HepG2 (cell line): ENCODE measurements around the gene NCBP3. TPM values are rescaled to one million over a fixed set of nuclear protein-coding genes. Genes with fewer than 3 reads are reported as not detected.
A peak's percentile ranks its signal among the peaks of the same experiment; 100 is the strongest.

ENCODE experiments used
- ATAC-seq: fragments of 200-7000 bp; cut with Tn5 transposase; 3 replicates; pipeline ENCODE4 v1.9.1; 2020; ENCODE audit warnings: mild to moderate bottlenecking, moderate library complexity
- BruUV-seq: library from RNA; stranded (reverse); fragments of 400-500 nt; replicated peaks from 2 replicates; lab custom pipeline; 2021; lab: Mats Ljungman, UMichigan
- CTCF ChIA-PET: fragments of 300-600 bp; formaldehyde crosslinking; extraction: SDS; loops from one replicate; lab custom pipeline; 2021; ENCODE audit warnings: low total read pairs, inconsistent platforms, low intra/inter-chr PET ratio; lab: Yijun Ruan, JAX
- POLR2A ChIA-PET: fragments of 350-600 bp; sonication (Branson Sonifier 250); formaldehyde crosslinking; loops from one replicate; lab custom pipeline; 2020; ENCODE audit warnings: antibody characterized with exemption, inconsistent platforms; lab: Yijun Ruan, JAX
- DNase-seq: peaks from one replicate; pipeline ENCODE4 v3.0.0-alpha.2; 2015; ENCODE audit warnings: low spot score
- FAIRE-seq: peaks from 3 replicates; lab custom pipeline; 2011; peaks lifted over from hg19 to GRCh38; lab: Jason Lieb, UNC
- H2AFZ ChIP-seq: one replicate; pipeline ENCODE4 v1.6.1; 2011; ENCODE audit warnings: low read length, inconsistent platforms
- H3K27ac ChIP-seq: fragments of 300-600 bp; 3 replicates; pipeline ENCODE4 v1.8.0; 2011; ENCODE audit warnings: mixed run types, mild to moderate bottlenecking, mixed read lengths, low read length, inconsistent platforms; ENCODE audit not compliant: insufficient read depth; ENCODE audit errors: extremely low read length
- H3K27me3 ChIP-seq, 2 experiments: fragments of 200-600 bp in 1 of 2; 2 replicates in 1 of 2; 3 replicates in 1 of 2; pipeline versions ENCODE4 v1.6.0 to v1.8.0; 2011; ENCODE audit warnings: low read length in 2 of 2, mild to moderate bottlenecking in 2 of 2, moderate library complexity in 2 of 2, inconsistent platforms in 1 of 2; ENCODE audit not compliant: insufficient read depth in 2 of 2, control insufficient read depth in 1 of 2
- H3K36me3 ChIP-seq, 2 experiments: fragments of 200-600 bp in 1 of 2; replicated peaks in 1 of 2; 2 replicates in 1 of 2; 3 replicates in 1 of 2; pipeline versions ENCODE4 v1.5.1 to v1.8.0; 2011; ENCODE audit warnings: low read length in 2 of 2, inconsistent platforms in 1 of 2; ENCODE audit not compliant: insufficient read depth in 2 of 2, control insufficient read depth in 1 of 2
- H3K4me1 ChIP-seq: 2 replicates; pipeline ENCODE4 v1.5.1; 2012; ENCODE audit warnings: low read length, inconsistent platforms; ENCODE audit not compliant: insufficient read depth
- H3K4me2 ChIP-seq: 2 replicates; pipeline ENCODE4 v1.6.0; 2011; ENCODE audit warnings: low read depth, low read length, inconsistent platforms
- H3K4me3 ChIP-seq, 3 experiments: fragments of 200-600 bp in 1 of 3; sonication (generic), shearing (Covaris generic) in 1 of 3; replicated peaks in 1 of 3; 2 replicates each; pipeline ENCODE4 v1.5.1; 2011 to 2016; ENCODE audit warnings: low read length in 3 of 3, inconsistent platforms in 2 of 3, low read depth in 2 of 3, mild to moderate bottlenecking in 2 of 3, control low read depth in 1 of 3, mixed read lengths in 1 of 3; ENCODE audit not compliant: insufficient read depth in 1 of 3
- H3K79me2 ChIP-seq: one replicate; pipeline ENCODE4 v1.6.1; 2011; ENCODE audit warnings: low read length, inconsistent platforms; ENCODE audit not compliant: insufficient read depth
- H3K9ac ChIP-seq: 2 replicates; pipeline ENCODE4 v1.6.0; 2011; ENCODE audit warnings: mild to moderate bottlenecking, low read depth, low read length, inconsistent platforms; ENCODE audit not compliant: insufficient read depth
- H3K9me3 ChIP-seq: 2 replicates; pipeline ENCODE4 v1.5.1; 2012; ENCODE audit warnings: mild to moderate bottlenecking, low read length
- H4K20me1 ChIP-seq: 2 replicates; pipeline ENCODE4 v1.6.0; 2011; ENCODE audit warnings: inconsistent platforms, mild to moderate bottlenecking, low read length, moderate library complexity; ENCODE audit not compliant: insufficient read depth
- ATAD3A ChIP-seq: sonication (generic); formaldehyde crosslinking; IDR thresholded peaks from 2 replicates; pipeline ENCODE4 v1.4.0; 2020; ENCODE audit warnings: missing genetic modification reagents
- IRX3 ChIP-seq: sonication (generic); formaldehyde crosslinking; IDR thresholded peaks from 2 replicates; pipeline ENCODE4 v1.8.1; 2023; ENCODE audit warnings: mild to moderate bottlenecking, low read depth, missing genetic modification reagents, borderline replicate concordance
- MIXL1 ChIP-seq: IDR thresholded peaks from 2 replicates; pipeline ENCODE4 v1.6.1; 2016
- MXI1 ChIP-seq: IDR thresholded peaks from 3 replicates; pipeline ENCODE4 v1.6.1; 2012; ENCODE audit warnings: low read depth, low read length, inconsistent platforms, borderline replicate concordance
- NR1H2 ChIP-seq: sonication (generic); formaldehyde crosslinking; IDR thresholded peaks from 2 replicates; pipeline ENCODE4 v1.8.1; 2022; ENCODE audit warnings: low read depth, missing genetic modification reagents, borderline replicate concordance
- RAD21 ChIP-seq: fragments of 450-650 bp; formaldehyde crosslinking; IDR thresholded peaks from 2 replicates; pipeline ENCODE4 v1.5.0; 2020; ENCODE audit warnings: mild to moderate bottlenecking
- SMC3 ChIP-seq: IDR thresholded peaks from 2 replicates; pipeline ENCODE4 v1.6.1; 2011; ENCODE audit warnings: low read length, improper control_type of control experiment
- STAG1 ChIP-seq: sonication (generic); formaldehyde crosslinking; IDR thresholded peaks from 2 replicates; pipeline ENCODE4 v1.4.0; 2020; ENCODE audit warnings: missing genetic modification reagents
- ZNF205 ChIP-seq: IDR thresholded peaks from 2 replicates; pipeline ENCODE4 v1.6.1; 2018; ENCODE audit warnings: missing biosample characterization, missing genetic modification reagents
- ZNF431 ChIP-seq: sonication (generic); formaldehyde crosslinking; IDR thresholded peaks from 2 replicates; pipeline ENCODE4 v1.9.0; 2022; ENCODE audit warnings: missing genetic modification reagents, low read depth, mild to moderate bottlenecking, borderline replicate concordance
- ZNF883 ChIP-seq: sonication (generic); formaldehyde crosslinking; IDR thresholded peaks from 2 replicates; pipeline ENCODE4 v1.5.1; 2020; ENCODE audit warnings: mild to moderate bottlenecking, missing genetic modification reagents; ENCODE audit errors: not compliant biosample characterization
- WGBS: methylation state at CpG from one replicate; pipeline ENCODE4 v1.1.6; 2017; ENCODE audit warnings: low lambda C conversion rate; 5-methylcytosine and 5-hydroxymethylcytosine counted together
- in situ Hi-C: cut with HindIII; loops from 2 replicates; pipeline ENCODE4 v1.10.0; 2017; ENCODE audit warnings: low pct_unique_long_range_greater_than_20kb; ENCODE audit not compliant: extremely low pct_ligation_motif_present
- intact Hi-C: fragments of 100-400 bp; cut with micrococcal nuclease; formaldehyde crosslinking; loops from one replicate; pipeline ENCODE4 v1.10.0; 2022; ENCODE audit not compliant: unreplicated experiment
- polyA plus RNA-seq, 8 experiments: library from polyadenylated mRNA; depleted of rRNA in 3 of 8; stranded (reverse) in 7 of 8; unstranded in 1 of 8; fragments of >200 nt; fragmentation: Illumina TruSeq in 4 of 8; extraction: Trizol in 4 of 8; gene quantifications; 2 replicates each; pipeline versions ENCODE4 v1.2.1 to v1.2.3, GENCODE V29; 2011 to 2016; ENCODE audit warnings: low read depth in 4 of 8, missing spikeins in 1 of 8, mixed read lengths in 1 of 8; ENCODE audit not compliant: insufficient read depth in 1 of 8
- total RNA-seq, 5 experiments: library from RNA; depleted of rRNA; stranded (reverse); fragments of >200 nt; fragmentation: Illumina TruSeq; extraction: Trizol; gene quantifications; 2 replicates each; pipeline ENCODE4 v1.2.3, GENCODE V29; 2016; ENCODE audit warnings: low read depth in 1 of 5
- TF ChIP-seq, protein P1 (sequence below): sonication (generic); formaldehyde crosslinking; IDR thresholded peaks from 2 replicates; pipeline ENCODE4 v1.4.0; 2020; ENCODE audit warnings: missing genetic modification reagents, borderline replicate concordance
- TF ChIP-seq, protein P2 (sequence below): sonication (generic); formaldehyde crosslinking; IDR thresholded peaks from 2 replicates; pipeline ENCODE4 v1.5.0; 2020; ENCODE audit warnings: mild to moderate bottlenecking, missing genetic modification reagents, moderate library complexity

NCBP3 gene
- total and polyA plus RNA-seq, 2 of the 13 experiments (the other 11 are each of a cell fraction or from before 2014, with no cell fraction given): 19.5 to 24.8 TPM

DNA sequence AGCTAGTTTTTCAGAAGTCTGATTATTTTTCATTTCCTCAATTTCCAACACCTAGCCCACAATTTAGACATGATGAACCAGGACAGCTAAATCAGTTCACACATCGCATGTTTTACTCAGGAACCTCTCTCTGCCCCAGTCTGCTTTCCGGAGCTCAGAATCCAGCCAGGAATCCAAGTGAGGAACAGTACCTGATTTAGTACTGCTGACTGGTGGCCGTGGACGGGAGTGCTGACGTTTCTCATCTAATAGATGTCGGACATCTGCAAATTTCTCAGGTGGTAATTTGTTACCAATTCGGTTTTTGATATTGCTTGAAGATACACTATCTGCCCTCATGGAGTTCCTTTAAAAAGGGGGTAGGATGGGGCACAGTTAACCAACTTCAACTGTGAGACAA lies 30.1 kb downstream of the NCBP3 start:
- BruUV-seq: no TSS peak
- Histone ChIP-seq H3K4me1 (peaks cover 10% of the 10 kb centered on the region; the same call in 1 of the 2 replicates), H4K20me1 (no peaks in the 10 kb centered on the region), H3K4me2 (no peak overlapping the region), H3K79me2 (no peaks in the 10 kb centered on the region), H2AFZ (no peak overlapping the region), H3K27ac (no peak overlapping the region), H3K9me3 (no peaks in the 10 kb centered on the region), H3K27me3 (no peaks in the 10 kb centered on the region), H3K9ac (no peak overlapping the region), H3K36me3 (peaks cover 14 to 60% of the 10 kb centered on the region in 2 experiments; a peak in 4 of 5 replicates), H3K4me3 (no peak overlapping the region)
- ATAC-seq (peak; percentile 44; the same call in 1 of the 3 replicates), FAIRE-seq (no peak), DNase-seq (no peak)
- POLR2A ChIA-PET: no interaction called here
- TF ChIP-seq STAG1 (CRISPR knock-in tag): peak; percentile 58
- TF ChIP-seq RAD21 (CRISPR knock-in tag): peak; percentile 63; the same call in 1 of the 2 replicates
- no peak for TF ChIP-seq NR1H2 (CRISPR knock-in tag)
- TF ChIP-seq IRX3 (CRISPR knock-in tag): no peak
- TF ChIP-seq, protein P1, sequence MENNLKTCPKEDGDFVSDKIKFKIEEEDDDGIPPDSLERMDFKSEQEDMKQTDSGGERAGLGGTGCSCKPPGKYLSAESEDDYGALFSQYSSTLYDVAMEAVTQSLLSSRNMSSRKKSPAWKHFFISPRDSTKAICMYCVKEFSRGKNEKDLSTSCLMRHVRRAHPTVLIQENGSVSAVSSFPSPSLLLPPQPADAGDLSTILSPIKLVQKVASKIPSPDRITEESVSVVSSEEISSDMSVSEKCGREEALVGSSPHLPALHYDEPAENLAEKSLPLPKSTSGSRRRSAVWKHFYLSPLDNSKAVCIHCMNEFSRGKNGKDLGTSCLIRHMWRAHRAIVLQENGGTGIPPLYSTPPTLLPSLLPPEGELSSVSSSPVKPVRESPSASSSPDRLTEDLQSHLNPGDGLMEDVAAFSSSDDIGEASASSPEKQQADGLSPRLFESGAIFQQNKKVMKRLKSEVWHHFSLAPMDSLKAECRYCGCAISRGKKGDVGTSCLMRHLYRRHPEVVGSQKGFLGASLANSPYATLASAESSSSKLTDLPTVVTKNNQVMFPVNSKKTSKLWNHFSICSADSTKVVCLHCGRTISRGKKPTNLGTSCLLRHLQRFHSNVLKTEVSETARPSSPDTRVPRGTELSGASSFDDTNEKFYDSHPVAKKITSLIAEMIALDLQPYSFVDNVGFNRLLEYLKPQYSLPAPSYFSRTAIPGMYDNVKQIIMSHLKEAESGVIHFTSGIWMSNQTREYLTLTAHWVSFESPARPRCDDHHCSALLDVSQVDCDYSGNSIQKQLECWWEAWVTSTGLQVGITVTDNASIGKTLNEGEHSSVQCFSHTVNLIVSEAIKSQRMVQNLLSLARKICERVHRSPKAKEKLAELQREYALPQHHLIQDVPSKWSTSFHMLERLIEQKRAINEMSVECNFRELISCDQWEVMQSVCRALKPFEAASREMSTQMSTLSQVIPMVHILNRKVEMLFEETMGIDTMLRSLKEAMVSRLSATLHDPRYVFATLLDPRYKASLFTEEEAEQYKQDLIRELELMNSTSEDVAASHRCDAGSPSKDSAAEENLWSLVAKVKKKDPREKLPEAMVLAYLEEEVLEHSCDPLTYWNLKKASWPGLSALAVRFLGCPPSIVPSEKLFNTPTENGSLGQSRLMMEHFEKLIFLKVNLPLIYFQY (CRISPR knock-in tag): no peak
- TF ChIP-seq ZNF883: no peak
- TF ChIP-seq, protein P2, sequence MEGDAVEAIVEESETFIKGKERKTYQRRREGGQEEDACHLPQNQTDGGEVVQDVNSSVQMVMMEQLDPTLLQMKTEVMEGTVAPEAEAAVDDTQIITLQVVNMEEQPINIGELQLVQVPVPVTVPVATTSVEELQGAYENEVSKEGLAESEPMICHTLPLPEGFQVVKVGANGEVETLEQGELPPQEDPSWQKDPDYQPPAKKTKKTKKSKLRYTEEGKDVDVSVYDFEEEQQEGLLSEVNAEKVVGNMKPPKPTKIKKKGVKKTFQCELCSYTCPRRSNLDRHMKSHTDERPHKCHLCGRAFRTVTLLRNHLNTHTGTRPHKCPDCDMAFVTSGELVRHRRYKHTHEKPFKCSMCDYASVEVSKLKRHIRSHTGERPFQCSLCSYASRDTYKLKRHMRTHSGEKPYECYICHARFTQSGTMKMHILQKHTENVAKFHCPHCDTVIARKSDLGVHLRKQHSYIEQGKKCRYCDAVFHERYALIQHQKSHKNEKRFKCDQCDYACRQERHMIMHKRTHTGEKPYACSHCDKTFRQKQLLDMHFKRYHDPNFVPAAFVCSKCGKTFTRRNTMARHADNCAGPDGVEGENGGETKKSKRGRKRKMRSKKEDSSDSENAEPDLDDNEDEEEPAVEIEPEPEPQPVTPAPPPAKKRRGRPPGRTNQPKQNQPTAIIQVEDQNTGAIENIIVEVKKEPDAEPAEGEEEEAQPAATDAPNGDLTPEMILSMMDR (CRISPR knock-in tag): peak; percentile 35
- TF ChIP-seq ATAD3A: no peak
- TF ChIP-seq MIXL1 (CRISPR knock-in tag): no peak
- no peak for TF ChIP-seq MXI1
- TF ChIP-seq ZNF431 (CRISPR knock-in tag): no peak
- peak; percentile 34; the same call in 1 of the 2 replicates for TF ChIP-seq SMC3
- TF ChIP-seq ZNF205: no peak
- intact Hi-C loops: no loop called here
- CTCF ChIA-PET: interaction anchor here (1.5 kb wide), 1 partner anchor 78 kb away, joined by 6 read pairs; no protein-coding TSS in a partner anchor
- WGBS: 96% methylated on average over 7 of the region's 7 CpGs
- in situ Hi-C loops: no loop called here
